ENCODE results near the gene SACM1L. TPM values are rescaled to one million over a fixed set of nuclear protein-coding genes. Genes with fewer than 3 reads are reported as not detected.
A peak's percentile ranks its signal among the peaks of the same experiment; 100 is the strongest.

SACM1L gene
- total RNA-seq, 1 donor, result 28.6 TPM

DNA sequence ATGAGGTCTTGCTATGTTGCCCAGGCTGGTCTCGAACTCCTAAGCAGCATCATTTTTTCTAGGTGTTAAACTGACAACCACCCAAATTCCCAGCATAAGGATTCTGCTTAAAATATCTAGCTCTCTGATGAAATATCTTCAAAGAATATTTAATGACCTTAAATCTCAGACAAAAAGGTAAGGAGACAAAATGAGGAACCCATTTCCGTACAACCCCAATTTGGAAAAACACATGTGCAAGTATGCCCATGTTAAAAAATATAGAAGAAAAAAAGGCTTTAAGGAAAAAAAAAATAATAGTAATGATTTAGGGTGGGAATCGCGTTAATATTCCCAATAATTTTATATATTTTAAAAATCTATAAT lies 1.4 kb upstream of the SACM1L start:
- peaks cover 36% of the 10 kb centered on the region for H3K79me2 ChIP-seq (ENCODE audit: insufficient read depth, low read length)
- no peaks in the 10 kb centered on the region for H3K27me3 ChIP-seq (ENCODE audit: insufficient read depth, low read length)
- peaks cover 18% of the 10 kb centered on the region for H4K20me1 ChIP-seq (ENCODE audit: insufficient read depth, low read length)
- peaks cover 28% of the 10 kb centered on the region for H3K4me1 ChIP-seq (ENCODE audit: insufficient read depth, low read length)
- no peaks in the 10 kb centered on the region for H3K9me3 ChIP-seq (ENCODE audit: low read depth, low read length)
- peaks cover 10% of the 10 kb centered on the region for H3K36me3 ChIP-seq (ENCODE audit: insufficient read depth, low read length)
- no peak overlapping the region for H3K27ac ChIP-seq (ENCODE audit: low read depth, low read length)
- DNase-seq (ENCODE audit: insufficient read length, low spot score, missing footprints), result no peak
- TF ChIP-seq CTCF (IDR thresholded peaks at IDR 0.05; ENCODE audit: extremely low read depth, low read depth, low read length), result no peak
- no peak overlapping the region for H3K4me3 ChIP-seq (ENCODE audit: insufficient read depth, low read length)
- H3K4me2 ChIP-seq (ENCODE audit: insufficient read depth, low read length), result peak overlapping the region; percentile 91
- no peak overlapping the region for H2AFZ ChIP-seq (ENCODE audit: low read length)

DNA sequence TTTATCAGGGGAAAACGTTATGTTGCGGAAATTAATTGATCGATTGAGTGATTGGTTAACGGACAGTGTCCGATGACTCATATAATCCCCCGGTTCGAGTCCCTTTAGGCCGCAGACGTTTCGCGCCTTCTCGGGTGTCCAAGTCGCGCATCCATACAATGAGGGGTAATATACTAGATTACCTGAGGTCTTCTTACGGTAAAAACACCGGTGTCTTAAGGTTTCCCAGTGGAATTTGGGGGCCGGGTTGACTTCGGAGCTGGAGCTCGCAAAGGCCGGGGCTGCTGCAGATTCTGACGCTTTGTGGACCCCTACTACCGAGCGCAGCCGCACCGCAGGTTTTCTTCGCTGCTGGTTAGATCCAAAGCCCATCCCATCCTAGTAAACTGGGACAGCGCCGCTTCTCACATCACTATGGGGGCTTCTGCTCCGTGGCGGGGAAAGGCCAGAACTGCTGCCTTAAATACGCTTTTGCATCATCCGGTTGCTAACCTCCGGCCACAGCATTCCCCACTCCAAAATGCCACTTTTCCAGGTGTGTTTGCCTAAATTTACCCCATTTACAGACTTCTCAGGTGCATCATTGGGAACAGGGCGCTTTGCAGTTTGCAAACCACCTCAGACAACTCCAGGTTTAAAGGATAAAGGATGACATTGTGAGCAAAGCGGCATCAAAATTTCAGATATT lies 858 bp upstream of the SACM1L start:
- H3K27me3 ChIP-seq (ENCODE audit: insufficient read depth, low read length), result no peaks in the 10 kb centered on the region
- H3K9me3 ChIP-seq (ENCODE audit: low read depth, low read length), result no peaks in the 10 kb centered on the region
- H3K4me1 ChIP-seq (ENCODE audit: insufficient read depth, low read length), result peaks cover 28% of the 10 kb centered on the region
- peaks cover 24% of the 10 kb centered on the region for H4K20me1 ChIP-seq (ENCODE audit: insufficient read depth, low read length)
- peaks cover 11% of the 10 kb centered on the region for H3K36me3 ChIP-seq (ENCODE audit: insufficient read depth, low read length)
- TF ChIP-seq CTCF (IDR thresholded peaks at IDR 0.05; ENCODE audit: extremely low read depth, low read depth, low read length), result no peak
- H3K4me2 ChIP-seq (ENCODE audit: insufficient read depth, low read length), result peak overlapping the region; percentile 91
- H3K79me2 ChIP-seq (ENCODE audit: insufficient read depth, low read length), result peaks cover 41% of the 10 kb centered on the region
- H3K4me3 ChIP-seq (ENCODE audit: insufficient read depth, low read length), result peak overlapping the region; percentile 88
- no peak for DNase-seq (ENCODE audit: insufficient read length, low spot score, missing footprints)
- H3K27ac ChIP-seq (ENCODE audit: low read depth, low read length), result no peak overlapping the region
- H2AFZ ChIP-seq (ENCODE audit: low read length), result peak overlapping the region; percentile 62

- Histone ChIP-seq H3K27me3 (ENCODE audit: insufficient read depth, low read length) (no peaks in the 10 kb centered on the region), H4K20me1 (ENCODE audit: insufficient read depth, low read length) (peaks cover 33% of the 10 kb centered on the region), H3K79me2 (ENCODE audit: insufficient read depth, low read length) (peaks cover 55% of the 10 kb centered on the region), H3K27ac (ENCODE audit: low read depth, low read length) (peak overlapping the region; percentile 73), H3K4me1 (ENCODE audit: insufficient read depth, low read length) (peaks cover 30% of the 10 kb centered on the region), H3K4me3 (ENCODE audit: insufficient read depth, low read length) (peak overlapping the region; percentile 88), H3K36me3 (ENCODE audit: insufficient read depth, low read length) (peaks cover 11% of the 10 kb centered on the region), H3K9me3 (ENCODE audit: low read depth, low read length) (no peaks in the 10 kb centered on the region), H2AFZ (ENCODE audit: low read length) (peak overlapping the region; percentile 62), H3K4me2 (ENCODE audit: insufficient read depth, low read length) (peak overlapping the region; percentile 91)
- TF ChIP-seq CTCF (IDR thresholded peaks at IDR 0.05; ENCODE audit: extremely low read depth, low read depth, low read length), result no peak
- no peak for DNase-seq (ENCODE audit: insufficient read length, low spot score, missing footprints)
These were observed 570 bp downstream of the SACM1L start for GRCh38 chr3:45689787-45690145.

GRCh38 chr3:45690336-45691035 lies 1.3 kb downstream of the SACM1L start:
- H4K20me1 ChIP-seq (ENCODE audit: insufficient read depth, low read length), result peaks cover 35% of the 10 kb centered on the region

More at GRCh38 chr3:45690336-45691035, 1.3 kb downstream of the SACM1L start:
- Histone ChIP-seq H3K4me1 (ENCODE audit: insufficient read depth, low read length) (peaks cover 31% of the 10 kb centered on the region), H3K79me2 (ENCODE audit: insufficient read depth, low read length) (peaks cover 62% of the 10 kb centered on the region), H3K27me3 (ENCODE audit: insufficient read depth, low read length) (no peaks in the 10 kb centered on the region), H3K4me2 (ENCODE audit: insufficient read depth, low read length) (peak overlapping the region; percentile 91), H3K36me3 (ENCODE audit: insufficient read depth, low read length) (peaks cover 11% of the 10 kb centered on the region), H2AFZ (ENCODE audit: low read length) (no peak overlapping the region), H3K4me3 (ENCODE audit: insufficient read depth, low read length) (peak overlapping the region; percentile 88), H3K9me3 (ENCODE audit: low read depth, low read length) (no peaks in the 10 kb centered on the region), H3K27ac (ENCODE audit: low read depth, low read length) (peak overlapping the region; percentile 73)
- DNase-seq (ENCODE audit: insufficient read length, low spot score, missing footprints), result no peak
- TF ChIP-seq CTCF (IDR thresholded peaks at IDR 0.05; ENCODE audit: extremely low read depth, low read depth, low read length), result no peak

Measured in osteoblast (primary cell).